GM18499 (cell line): ENCODE measurements around the gene CCDC194.
A peak's percentile ranks its signal among the peaks of the same experiment; 100 is the strongest.

Experiments used
- ATAC-seq: cut with Tn5 transposase; IDR thresholded peaks from one replicate; pipeline ENCODE4 v1.9.1; 2021; ENCODE audit warnings: moderate number of reproducible peaks; ENCODE audit not compliant: insufficient read depth, unreplicated experiment

CCDC194 gene

DNA sequence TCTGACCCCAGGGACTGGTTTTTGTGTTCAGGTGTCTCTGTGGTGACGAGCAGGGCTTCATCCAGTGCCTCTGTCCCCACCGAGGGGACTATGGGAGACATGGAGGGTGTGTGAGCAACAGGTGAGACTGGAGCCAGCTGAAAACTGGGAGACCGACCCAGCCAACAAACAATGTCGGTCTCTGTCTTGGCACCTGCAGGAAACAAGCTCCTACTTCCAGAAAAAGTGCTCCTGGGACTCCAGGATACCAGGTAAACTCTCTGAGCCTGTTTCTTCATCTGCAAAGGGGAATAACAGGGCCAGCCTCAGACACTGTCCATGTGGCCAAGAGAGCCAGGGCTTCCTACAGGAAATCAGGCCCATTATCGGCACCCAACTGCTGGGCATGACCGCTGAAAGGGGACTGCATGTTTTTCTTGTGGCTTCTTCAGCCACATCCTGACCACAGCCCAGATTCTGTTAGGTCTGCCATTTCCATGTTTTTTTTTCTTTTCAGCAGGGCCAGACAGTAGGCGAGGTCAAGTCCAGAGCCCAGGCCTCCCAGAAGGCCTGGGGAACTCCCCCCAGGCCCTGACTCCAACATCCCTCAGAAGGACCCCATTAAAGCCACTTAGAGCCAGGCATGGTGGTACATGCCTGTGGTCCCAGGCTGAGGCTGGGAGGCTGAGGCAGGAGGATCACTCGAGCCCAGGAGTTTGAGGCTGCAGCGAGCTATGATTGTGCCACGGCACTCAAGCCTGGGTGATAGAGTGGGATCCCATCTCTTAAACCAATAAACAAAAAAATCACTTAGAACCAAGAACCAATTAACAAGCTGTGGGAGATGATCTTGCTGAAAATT is 12.3 kb upstream of the CCDC194 start:
- no peak for ATAC-seq

DNA sequence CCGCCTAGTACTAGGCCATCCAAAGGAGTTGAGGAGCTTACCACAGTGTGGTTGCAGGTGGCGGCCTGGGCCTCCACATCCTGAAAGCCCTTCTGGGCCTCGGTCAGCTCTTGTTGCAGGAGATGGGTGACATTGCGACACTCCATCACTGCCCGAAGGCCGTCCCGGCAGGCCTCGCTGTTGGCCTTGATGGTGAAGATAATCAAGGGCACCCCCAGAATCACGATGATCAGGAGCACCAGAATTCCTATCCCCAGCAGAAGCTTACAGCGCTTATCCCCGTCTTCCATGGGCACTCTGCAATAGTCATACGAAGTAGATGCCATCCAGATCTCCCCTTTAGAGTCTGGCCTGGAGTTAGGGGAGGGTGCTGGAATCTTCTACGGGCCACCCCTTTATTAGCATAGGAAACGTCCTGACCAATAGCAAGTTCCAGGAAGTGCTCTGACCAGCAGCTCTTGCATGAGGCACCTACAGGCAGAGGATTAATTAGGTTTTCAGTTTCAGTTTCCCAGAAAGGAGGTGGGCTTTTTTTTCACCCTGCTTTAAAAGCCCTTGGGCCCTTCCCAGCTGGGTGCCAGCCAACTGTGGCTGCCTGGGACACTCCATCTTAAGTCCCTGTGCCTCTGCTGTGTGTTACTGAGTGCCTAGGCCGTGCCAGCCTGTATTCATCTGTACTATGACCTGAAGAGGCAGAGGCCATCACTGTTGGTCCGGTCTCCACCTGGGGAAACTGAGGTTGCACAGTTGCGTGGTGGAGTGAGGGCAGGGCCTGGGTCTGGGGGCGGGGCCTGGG is 11.5 kb upstream of the CCDC194 start, which contains the start of gene BST2:
TSS of gene BST2 (minus strand) at position 381 of the 796 bp plus-strand sequence. CDS start at position 326, 55 bp downstream.
- peak; percentile 58 for ATAC-seq

DNA sequence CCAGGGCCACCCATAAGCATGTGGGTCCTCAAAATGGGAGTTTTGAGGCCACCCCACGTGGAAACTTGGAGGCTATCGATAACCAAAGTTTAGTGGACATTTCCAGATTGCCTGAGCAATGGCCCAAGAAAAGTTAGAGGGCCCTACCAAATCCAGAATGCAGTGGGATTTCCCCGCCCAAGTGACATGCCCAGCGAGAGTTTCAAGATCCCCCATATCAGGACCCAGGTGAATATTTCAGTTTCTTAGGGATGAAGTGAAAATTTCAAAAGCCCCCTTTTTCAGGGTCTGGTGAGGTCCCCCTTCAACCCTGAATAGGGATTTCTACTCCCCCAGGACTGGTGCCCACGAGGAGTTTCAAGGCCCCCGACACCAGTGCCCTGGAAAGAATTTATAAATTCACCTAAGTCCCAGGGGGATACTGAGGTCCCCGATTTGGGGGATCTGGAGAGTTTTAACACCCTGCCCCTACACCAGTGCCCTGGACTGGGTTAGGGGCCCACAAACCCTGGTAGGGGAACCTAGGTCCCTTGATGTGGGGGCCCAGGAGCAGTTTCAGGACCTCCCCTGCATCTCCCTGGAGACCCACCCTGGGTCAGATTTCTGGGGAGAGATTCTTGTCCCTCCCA is 10.7 kb upstream of the CCDC194 start:
- no peak for ATAC-seq

DNA sequence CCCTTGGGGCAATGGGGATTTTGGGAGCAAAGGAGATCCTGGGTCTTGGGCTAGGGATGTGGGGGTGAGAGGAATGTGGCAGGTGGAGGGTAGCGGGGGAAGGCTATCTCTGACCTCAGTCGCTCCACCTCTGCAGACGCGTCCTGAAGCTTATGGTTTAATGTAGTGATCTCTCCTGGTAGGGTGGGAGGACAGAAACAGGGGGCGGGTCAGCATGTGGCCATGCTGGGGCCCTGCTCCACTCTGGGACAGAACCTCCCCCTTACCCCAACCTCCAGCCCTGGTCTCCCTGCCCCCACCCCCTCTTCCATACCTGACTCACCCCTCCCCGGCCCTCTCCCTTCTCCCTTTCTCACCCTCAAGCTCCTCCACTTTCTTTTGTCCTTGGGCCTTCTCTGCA is 10.0 kb upstream of the CCDC194 start:
- no peak for ATAC-seq

DNA sequence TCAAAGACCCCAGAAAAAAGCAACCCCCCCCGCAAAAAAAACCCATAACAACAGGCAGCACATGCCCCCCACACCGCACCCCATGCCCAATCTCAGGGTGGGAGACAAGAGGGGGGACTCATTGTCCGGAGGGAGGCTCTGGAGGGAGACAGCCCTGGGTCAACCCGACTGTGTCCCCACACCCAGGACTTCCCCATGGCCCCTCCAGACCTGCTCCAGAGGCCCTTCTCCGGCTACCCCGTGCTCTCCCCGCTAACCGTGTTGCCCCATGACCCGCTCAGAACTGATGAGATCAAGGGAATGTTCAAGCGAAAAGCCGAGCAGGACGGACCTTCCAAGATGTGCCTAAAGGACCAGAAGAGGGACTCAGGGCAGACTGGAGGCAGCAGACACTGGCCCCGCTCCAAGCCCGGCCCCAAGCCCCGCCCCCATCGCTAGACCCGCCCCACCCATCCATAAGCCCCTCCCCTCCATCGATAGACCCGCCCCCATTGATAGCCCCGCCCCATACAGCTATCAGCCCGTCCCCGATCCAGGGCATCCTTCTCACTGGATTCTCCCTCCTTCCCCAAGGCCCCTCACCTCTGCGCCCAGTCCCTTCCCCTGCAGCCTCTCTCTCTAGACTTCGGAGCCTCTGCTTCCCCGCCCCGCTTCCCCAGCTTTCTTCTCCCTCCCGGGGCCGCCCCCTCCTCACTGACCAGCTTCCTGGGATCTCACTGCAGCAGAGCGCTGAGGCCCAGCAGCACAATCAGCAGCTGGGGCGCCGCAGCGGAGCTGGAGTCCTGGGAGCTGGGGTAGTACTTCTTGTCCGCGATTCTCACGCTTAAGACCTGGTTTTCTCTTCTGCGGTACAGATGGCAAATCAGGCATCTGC is 9.2 kb upstream of the CCDC194 start:
- ATAC-seq = no peak

DNA sequence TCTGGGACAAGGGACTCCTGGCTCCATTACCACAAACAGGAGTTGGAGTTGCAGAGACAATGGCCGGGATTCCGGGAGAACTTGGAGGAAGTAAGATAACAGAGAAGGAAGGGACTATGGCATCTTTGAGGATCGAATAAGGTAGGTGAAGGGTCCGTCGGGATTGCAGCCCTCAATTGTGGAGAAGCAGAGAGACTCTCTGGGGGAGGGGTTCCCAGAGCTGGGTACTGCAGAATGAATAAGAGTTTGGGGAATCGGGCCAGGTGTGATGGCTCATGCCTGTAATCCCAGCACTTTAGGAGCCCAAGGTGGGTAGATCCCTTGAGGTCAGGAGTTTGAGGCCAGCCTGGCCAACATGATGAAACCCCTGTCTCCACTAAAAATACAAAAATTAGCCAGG is 7.6 kb upstream of the CCDC194 start:
- no peak for ATAC-seq

DNA sequence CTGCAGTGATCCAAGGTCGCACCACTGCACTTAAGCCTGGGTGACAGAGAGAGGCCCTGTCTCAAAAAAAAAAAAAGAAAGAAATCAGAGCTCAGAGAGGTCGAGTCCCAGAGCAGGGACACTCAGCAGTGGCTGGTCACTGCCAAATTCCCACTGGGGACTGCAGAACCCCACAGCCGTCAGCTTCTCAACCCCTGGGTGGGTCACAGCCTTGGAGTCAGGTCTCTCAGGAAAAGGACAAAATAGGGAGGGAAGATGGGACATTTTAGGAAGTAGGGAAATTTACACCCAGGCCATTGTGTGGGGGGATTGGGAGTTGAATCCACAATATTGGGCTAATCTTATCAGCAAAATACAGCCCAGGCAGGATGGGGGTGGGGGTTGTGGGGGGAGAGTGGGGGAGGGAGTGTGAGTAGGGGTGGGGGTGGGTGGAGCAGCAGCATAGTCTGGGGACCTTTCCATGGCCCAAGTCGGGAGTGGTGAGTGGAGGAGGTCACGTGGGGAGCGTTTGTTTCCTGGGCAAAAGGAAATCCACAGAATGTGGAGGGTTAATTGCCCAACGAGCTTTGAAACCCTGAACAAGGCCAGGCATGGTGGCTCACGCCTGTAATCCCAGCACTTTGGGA is 5.0 kb upstream of the CCDC194 start:
- no peak for ATAC-seq

DNA sequence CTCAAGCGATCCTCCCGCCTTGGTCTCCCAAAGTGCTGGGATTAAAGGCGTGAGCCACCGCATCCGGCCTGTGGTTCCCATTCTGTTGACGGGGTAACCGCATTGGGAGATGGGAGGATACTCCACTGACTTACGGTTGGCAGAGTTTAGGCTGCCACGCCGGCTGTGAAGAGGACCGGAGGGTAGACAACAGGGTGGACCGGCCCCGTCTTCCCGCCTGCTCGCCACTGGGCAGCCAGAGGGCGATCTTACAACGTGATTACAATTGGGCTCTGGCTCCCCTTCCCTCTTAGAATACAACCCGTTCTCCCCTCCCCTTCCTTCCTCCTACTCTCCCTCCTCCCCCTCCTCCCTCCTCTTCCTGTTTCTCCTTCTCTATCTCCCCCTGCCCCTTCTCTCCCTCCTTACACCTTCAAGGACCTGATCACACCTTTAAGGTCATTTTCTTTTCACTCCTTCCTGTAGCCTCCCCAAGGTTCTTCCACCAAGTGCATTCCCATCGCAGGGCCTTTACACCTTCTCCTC is 957 bp upstream of the CCDC194 start:
- no peak for ATAC-seq

DNA sequence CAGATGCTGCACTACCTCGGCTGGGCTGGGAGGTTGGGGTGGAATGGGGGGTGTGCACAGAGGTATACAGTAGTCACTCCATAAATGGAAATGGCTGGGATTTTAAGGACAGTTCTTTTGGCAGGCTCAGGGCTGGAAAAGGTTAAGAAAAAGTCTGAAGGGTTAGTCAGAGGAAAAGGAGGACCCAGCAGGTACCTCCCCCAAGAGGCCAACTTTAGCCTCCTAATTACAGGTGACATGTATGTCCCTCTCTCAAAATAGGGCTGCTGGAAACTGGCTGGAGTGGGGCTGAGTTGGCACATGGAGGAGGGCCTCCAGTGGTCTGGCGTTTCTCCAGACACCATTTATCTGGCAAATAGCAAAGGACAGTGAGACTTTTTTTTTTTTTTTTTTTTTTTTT is 994 bp downstream of the CCDC194 start:
- no peak for ATAC-seq

DNA sequence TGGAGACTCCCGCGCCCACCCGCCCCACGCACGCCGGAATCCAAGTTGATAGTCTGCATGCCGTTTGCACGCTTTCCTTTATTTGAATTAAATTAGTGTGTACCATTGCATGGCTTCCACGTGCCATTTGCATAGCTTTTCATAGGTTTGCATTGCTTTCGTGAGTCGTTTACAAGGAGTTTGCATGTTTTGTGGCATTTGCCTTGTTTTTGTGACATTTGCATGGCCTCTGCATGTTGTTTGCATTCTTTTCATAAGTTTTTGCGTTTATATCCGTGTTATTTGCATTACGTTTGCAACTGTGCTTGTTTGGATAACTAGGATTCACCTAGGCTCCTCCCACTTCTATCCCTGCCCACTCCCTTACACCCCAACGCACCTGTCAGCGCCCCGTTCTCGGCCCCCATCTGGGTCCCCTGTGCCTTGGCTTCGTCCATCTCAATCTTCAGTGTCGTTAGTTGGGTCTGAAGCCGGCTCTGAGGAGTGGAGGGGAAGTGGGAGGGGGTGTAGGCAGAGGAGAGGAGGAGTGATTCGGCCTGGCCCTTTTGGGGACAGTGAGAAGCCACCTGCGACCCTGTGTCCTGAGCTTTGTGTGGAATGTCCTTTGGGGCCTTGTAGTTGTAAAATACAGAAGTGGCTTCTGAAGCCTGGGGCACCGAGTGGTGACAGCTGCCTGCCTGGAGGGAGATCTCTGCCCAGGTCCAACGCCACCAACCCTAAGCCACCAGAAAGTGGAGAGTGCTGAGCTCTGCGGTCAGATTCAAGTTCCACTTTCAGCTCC is 2.4 kb downstream of the CCDC194 start:
- ATAC-seq = no peak

DNA sequence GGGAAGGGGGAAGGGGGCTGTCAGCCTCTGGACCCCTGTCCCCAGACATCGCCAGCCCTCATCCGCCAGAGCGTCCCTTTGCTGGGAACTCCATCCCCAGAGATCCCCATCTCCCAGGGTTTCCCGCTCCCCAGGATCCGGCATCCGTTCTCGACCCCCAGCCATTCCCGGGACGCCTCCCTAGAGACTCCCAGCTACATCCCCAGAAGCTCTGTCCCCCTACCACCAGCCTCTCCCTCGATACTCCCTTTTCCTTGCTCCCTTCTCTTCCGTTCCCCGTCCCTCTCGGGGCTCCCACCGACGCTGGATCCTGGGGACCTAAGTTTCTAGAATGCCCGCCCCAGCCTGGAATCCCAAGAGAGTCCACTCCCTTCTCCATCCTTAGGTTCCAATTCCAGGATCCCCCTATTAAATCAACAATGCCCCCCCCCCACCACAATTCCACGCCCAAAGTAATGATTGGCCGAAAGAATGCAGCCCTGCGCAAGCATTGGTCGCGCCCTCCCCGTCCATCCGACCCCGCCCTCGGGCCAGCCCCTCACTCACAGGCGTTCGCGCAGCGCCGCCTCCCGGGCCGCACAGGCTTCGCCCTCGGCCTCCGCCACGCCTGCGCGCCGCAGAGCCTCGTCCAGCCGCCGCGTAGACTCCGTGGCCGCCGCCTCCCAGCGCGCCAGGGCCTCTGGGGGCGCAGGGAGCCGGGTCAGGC is 3.2 kb downstream of the CCDC194 start:
- ATAC-seq = peak; percentile 52

DNA sequence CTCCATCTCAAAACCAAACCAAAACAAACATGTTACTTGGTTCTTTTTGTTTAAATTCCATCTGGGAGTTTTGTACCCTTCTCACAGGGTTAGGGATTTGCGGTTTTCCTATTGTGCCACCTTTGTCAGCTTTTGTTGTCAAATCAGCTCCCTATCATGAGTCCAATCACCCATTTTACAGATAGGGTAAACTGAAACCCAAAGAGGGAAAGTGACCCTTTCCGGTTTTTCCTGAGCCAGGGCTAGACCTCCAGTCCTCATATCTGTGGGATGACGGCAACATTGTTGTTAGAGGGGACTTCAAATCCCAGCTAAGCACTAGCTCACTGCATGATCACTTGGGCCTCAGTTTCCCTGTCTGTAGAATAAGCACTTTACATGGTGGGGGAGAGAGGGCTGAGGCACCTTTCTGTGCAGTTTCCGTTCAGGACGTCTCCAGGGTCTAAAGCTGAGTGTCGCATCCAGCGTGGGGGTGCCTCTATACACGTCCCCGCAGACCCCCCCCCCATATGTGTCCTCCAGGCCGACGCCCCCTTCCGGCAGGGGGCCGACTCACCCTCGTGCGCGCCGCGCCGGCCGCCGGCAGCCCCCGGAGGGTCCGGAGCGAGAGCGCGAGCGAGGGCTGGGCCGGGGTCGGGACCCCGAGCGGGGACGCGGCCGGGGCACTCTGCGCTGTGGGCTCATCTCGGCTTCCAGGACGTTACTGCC is 3.9 kb downstream of the CCDC194 start:
- no peak for ATAC-seq

DNA sequence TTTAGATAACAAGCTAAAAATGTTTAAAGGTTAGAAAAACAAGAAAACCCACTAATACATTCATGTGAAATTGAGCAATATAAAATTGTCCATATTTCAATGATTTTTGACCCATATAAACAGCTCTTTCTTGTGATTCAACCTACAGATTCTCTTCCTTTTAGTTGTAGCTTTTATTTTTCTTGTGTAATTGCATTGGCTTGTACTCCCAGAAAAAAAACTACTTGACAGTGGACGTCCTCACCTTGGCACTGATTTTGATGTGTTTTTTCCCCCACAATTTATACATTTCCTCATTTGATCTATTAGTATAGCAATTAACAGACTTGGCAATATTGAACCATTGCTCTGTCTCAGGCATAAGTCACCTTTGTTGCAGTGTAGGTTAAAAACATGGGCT is 4.7 kb downstream of the CCDC194 start:
- ATAC-seq = no peak

DNA sequence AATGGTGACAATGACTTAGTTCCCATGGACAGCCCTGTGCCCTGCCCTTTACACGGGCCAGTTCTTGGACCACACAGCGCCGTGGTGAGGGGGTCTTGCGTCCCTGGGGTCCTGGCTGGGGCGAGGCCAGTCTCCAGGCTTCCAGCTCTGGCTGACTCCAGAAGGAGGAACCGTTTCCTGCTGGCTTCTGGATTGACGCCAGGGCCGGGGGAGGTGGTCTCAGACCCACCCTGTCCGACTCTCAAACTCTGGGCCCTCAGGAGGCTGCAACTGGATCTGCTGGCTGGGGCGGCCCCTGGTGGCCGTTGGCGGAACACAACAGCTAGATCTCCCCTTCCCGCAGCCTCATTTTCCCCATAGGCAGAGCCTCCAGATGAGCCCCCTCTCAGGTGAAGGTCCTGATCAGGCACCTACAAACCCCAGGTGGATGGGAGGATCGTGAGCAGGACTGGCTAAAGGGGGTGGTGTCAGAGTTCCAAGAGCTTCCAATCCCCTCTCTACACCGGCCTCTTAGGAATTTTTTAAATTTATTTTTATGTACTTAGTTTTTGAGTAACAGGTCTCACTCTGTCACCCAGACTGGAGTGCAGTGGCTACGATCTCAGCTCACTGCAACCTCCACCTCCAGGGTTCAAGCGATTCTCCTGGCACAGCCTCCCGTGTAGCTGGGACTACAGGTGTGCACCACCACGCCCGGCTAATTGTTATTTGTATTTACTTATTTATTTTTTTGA is 8.0 kb downstream of the CCDC194 start:
- no peak for ATAC-seq

DNA sequence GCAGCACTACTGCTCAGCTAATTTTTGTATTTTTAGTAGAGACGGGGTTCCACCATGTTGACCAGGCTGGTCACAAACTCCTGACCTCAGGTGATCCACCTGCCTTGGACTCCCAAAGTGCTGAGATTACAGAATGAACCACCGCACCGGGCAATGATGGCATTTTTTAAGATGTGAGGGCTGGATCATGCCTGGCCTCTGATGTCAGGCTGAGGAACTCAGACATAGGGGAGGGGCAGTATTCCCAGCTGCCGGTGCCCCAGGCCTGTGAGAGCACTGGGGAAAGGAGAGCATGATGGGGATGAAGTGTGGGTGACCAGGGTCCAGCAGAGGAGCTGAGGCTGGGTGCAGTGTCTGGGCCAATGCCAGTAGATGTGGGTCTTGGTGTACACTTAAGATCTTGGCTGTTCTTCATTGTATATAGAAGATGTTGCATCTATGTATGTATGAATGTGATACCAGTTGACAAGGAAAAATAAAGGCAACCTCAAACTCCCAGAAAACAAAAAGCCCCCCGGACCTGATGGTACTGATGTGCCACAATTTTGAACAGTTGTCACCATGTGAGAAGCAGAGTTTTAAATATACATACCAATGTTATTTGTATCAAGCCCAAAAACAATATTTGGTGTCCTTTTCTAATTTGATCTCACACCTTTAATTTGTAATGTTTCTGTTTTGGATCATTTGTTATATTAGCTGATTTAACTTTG is 13.4 kb downstream of the CCDC194 start:
- no peak for ATAC-seq

DNA sequence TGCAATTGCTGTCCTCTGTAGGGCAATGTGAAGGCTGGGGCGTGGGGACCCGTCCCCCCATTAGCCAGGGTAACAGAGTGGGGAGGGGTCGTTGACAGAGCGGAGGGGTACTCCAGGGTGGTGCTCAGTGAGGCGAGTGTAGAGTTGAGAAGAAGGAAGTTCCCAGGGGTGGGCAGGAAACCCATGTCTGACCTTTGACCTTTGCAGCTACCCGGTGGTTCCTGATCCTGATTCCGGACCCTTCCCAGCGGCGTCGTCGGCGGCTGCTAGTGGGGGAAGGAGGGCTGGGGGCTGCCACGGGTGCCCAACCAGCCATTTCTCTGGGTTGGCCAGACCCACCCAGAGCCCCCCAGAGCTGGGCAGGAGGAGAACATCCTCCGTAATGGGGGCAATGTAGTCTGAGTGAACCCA is 14.8 kb downstream of the CCDC194 start:
- no peak for ATAC-seq
